ENCODE results near the gene OR52I2. TPM values are rescaled to one million over a fixed set of nuclear protein-coding genes. Genes with fewer than 3 reads are reported as not detected.

Gene OR52I2
- polyA plus RNA-seq, 2 of the 4 experiments (the other 2 are of a cell fraction), result not detected

GRCh38 chr11:4636962-4637661 lies 55.6 kb downstream of the OR52I2 start, which contains the start of gene OR51D1:
TSS of gene OR51D1 (plus strand) at chr11:4637477. CDS start at chr11:4639791, 2,314 bp downstream.
- Histone ChIP-seq H3K9me3 (no peaks in the 10 kb centered on the region), H3K4me2 (peak within 1 kb of the TSS; percentile 29; the same call in 2 of the 3 replicates), H3K4me3 (no peak within 1 kb of the TSS), H3K4me1 (no peaks in the 10 kb centered on the region), H3K27ac (no peak within 1 kb of the TSS)
- FAIRE-seq (no peak), ATAC-seq (peak; percentile 84 to 98), DNase-seq (ENCODE audit: low read depth in 1 of 2, low spot score in 1 of 2) (peak; percentile 65 to 66)
- TF ChIP-seq MYC (IDR thresholded peaks at IDR 0.05; ENCODE audit: borderline replicate concordance, low read length), result no peak
- TF ChIP-seq CTCF (IDR thresholded peaks at IDR 0.05), result peak; percentile 72
- no peak for TF ChIP-seq ZC3H11A (IDR thresholded peaks at IDR 0.05)
- TF ChIP-seq ESRRA (IDR thresholded peaks at IDR 0.05; ENCODE audit: borderline replicate concordance, low read length), result no peak
- TF ChIP-seq SMC3 (IDR thresholded peaks at IDR 0.05), result peak; percentile 73
- peak; percentile 57 to 74 for TF ChIP-seq RAD21 (conservative IDR thresholded peaks at IDR 0.05 in 1 of 2, IDR thresholded peaks at IDR 0.05 in 1 of 2)
- TF ChIP-seq NFE2L2 (conservative IDR thresholded peaks at IDR 0.05; ENCODE audit: low read length), result no peak
- no peak for TF ChIP-seq MAX (IDR thresholded peaks at IDR 0.05)
- POLR2A ChIA-PET, result no interaction called here
- CTCF ChIA-PET, result interaction anchor here (0.6 to 3.5 kb wide), 37 partner anchors 8 to 1254 kb away, joined by 3 to 53 read pairs (median 4); partner anchors contain the start of genes OR52I1 and TRIM68
- 26% methylated on average over 19 of the region's 21 CpGs for WGBS (ENCODE audit: missing lambda C conversion rate)

- CTCF ChIA-PET, result interaction anchor here (0.6 to 3.5 kb wide), 24 partner anchors 7 to 743 kb away, joined by 3 to 53 read pairs (median 4); partner anchors contain the start of genes OR52I1 and TRIM68
- TF ChIP-seq HES2 (IDR thresholded peaks at IDR 0.05) (no peak), RAD21 (conservative IDR thresholded peaks at IDR 0.05 in 1 of 2, IDR thresholded peaks at IDR 0.05 in 1 of 2) (no peak), GATA3 (IDR thresholded peaks at IDR 0.05; ENCODE audit: borderline replicate concordance) (no peak), JUN (IDR thresholded peaks at IDR 0.05) (no peak), RCOR1 (IDR thresholded peaks at IDR 0.05; ENCODE audit: low read depth, low read length) (no peak), RFX5 (IDR thresholded peaks at IDR 0.05) (no peak), HOXB13 (CRISPR knock-in tag; IDR thresholded peaks at IDR 0.05; ENCODE audit: low read depth) (no peak), POLR2AphosphoS2 (conservative IDR thresholded peaks at IDR 0.05; ENCODE audit: low read length) (no peak), E2F6 (IDR thresholded peaks at IDR 0.05; ENCODE audit: borderline replicate concordance, low read depth) (no peak), POLR2A (IDR thresholded peaks at IDR 0.05; ENCODE audit: low read length) (no peak), ESRRA (IDR thresholded peaks at IDR 0.05; ENCODE audit: borderline replicate concordance, low read length) (no peak), NFE2L2 (conservative IDR thresholded peaks at IDR 0.05; ENCODE audit: low read length) (no peak), SMC3 (IDR thresholded peaks at IDR 0.05) (no peak)
- Histone ChIP-seq H3K4me1 (no peaks in the 10 kb centered on the region), H3K4me2 (no peak overlapping the region), H3K27ac (no peak overlapping the region), H3K9me3 (no peaks in the 10 kb centered on the region), H3K4me3 (no peak overlapping the region)
- ATAC-seq, result no peak
- 57% methylated on average over 3 of the region's 3 CpGs for WGBS (ENCODE audit: missing lambda C conversion rate)
- no peak for FAIRE-seq
- POLR2A ChIA-PET, result no interaction called here
- no peak for DNase-seq (ENCODE audit: low read depth in 1 of 2, low spot score in 1 of 2)
Observed at GRCh38 chr11:4637662-4638047, 56.1 kb downstream of the OR52I2 start.

- CTCF ChIA-PET, result no interaction called here
- H3K4me2 ChIP-seq, result no peak overlapping the region
- no peak for DNase-seq (ENCODE audit: low read depth in 1 of 2, low spot score in 1 of 2)
- no peaks in the 10 kb centered on the region for H3K4me1 ChIP-seq
- FAIRE-seq, result no peak
- H3K27ac ChIP-seq, result no peak overlapping the region
- WGBS (ENCODE audit: missing lambda C conversion rate), result 28% methylated on average over 6 of the region's 6 CpGs
- POLR2A ChIA-PET, result no interaction called here
- no peak for TF ChIP-seq MAX (IDR thresholded peaks at IDR 0.05)
- no peak for TF ChIP-seq NR3C1 (IDR thresholded peaks at IDR 0.05)
- no peak overlapping the region for H3K4me3 ChIP-seq
- no peak for ATAC-seq
- H3K9me3 ChIP-seq, result no peaks in the 10 kb centered on the region
Observed at GRCh38 chr11:4639931-4640330, 58.4 kb downstream of the OR52I2 start.
